Ascending aorta (tissue), 2 donors: ENCODE data around the gene BARX1. TPM values are rescaled to one million over a fixed set of nuclear protein-coding genes. Genes with fewer than 3 reads are reported as not detected.

Experiments used
- DNase-seq, 2 donors: peaks; one replicate each; pipeline ENCODE4 v3.0.0-alpha.2; 2019; ENCODE audit warnings: low spot score in 2 of 2
- H3K27ac ChIP-seq, 2 donors: fragments of 200-600 bp; sonication (generic); one replicate each; pipeline ENCODE4 v1.5.1; 2016 to 2017; ENCODE audit warnings: mild to moderate bottlenecking in 1 of 2
- H3K27me3 ChIP-seq: fragments of 200-600 bp; sonication (generic); one replicate; pipeline ENCODE4 v1.5.1; 2017
- H3K36me3 ChIP-seq, 2 donors: fragments of 200-600 bp; sonication (generic); one replicate each; pipeline ENCODE4 v1.5.1; 2016
- H3K4me1 ChIP-seq, 2 donors: fragments of 200-600 bp; sonication (generic); one replicate each; pipeline ENCODE4 v1.5.1; 2016 to 2017; ENCODE audit warnings: mild to moderate bottlenecking in 1 of 2
- H3K4me3 ChIP-seq, 2 donors: fragments of 200-600 bp; sonication (generic); one replicate each; pipeline ENCODE4 v1.5.1; 2016 to 2017; ENCODE audit warnings: mild to moderate bottlenecking in 1 of 2
- H3K9me3 ChIP-seq, 2 donors: fragments of 200-600 bp; sonication (generic); one replicate each; pipeline ENCODE4 v1.5.1; 2016
- CTCF ChIP-seq, 3 experiments: fragments of 200-600 bp in 2 of 3; fragments of 450-650 bp in 1 of 3; sonication (generic) in 2 of 3; IDR thresholded peaks; one replicate each; pipeline ENCODE4 v1.5.1; 2016 to 2019; ENCODE audit warnings: antibody characterized with exemption in 3 of 3, mild to moderate bottlenecking in 1 of 3, moderate library complexity in 1 of 3
- intact Hi-C: fragments of 100-400 bp; cut with DNase I; formaldehyde crosslinking; loops from one replicate; pipeline ENCODE4 v1.15.1; 2023
- total RNA-seq: library from RNA; depleted of rRNA; stranded (reverse); fragments of >200 nt; gene quantifications from one replicate; pipeline ENCODE4 v1.1.0, GENCODE V29; 2016

BARX1 gene
- total RNA-seq, 1 donor from 2014 or later = not detected

GRCh38 chr9:93960221-93960970 is 5.2 kb upstream of the BARX1 start:
- Histone ChIP-seq H3K27ac (no peak overlapping the region), H3K27me3 (peaks cover 37% of the 10 kb centered on the region), H3K4me1 (peaks cover 4 to 21% of the 10 kb centered on the region in 2 donors), H3K4me3 (peak overlapping the region in 1 of 2 donors; percentile 18), H3K9me3 (no peaks in the 10 kb centered on the region), H3K36me3 (no peaks in the 10 kb centered on the region)
- peak in 1 of 2 donors; percentile 61 for DNase-seq
- intact Hi-C loops = loop anchor here (10.0 kb wide), 1 partner anchor 386 kb away; the partner anchor contains the start of gene PHF2
- no peak for TF ChIP-seq CTCF (IDR thresholded peaks at IDR 0.05)

- no peak for DNase-seq
- no peaks in the 10 kb centered on the region for H3K9me3 ChIP-seq
- H3K4me3 ChIP-seq = no peak overlapping the region
- H3K36me3 ChIP-seq = no peaks in the 10 kb centered on the region
- intact Hi-C loops = loop anchor here (10.0 kb wide), 1 partner anchor 385 kb away; the partner anchor contains the start of gene PHF2
- H3K4me1 ChIP-seq = peaks cover 5 to 22% of the 10 kb centered on the region in 2 donors
- H3K27me3 ChIP-seq = peaks cover 37% of the 10 kb centered on the region
- no peak overlapping the region for H3K27ac ChIP-seq
- no peak for TF ChIP-seq CTCF (IDR thresholded peaks at IDR 0.05)
These were observed 4.6 kb upstream of the BARX1 start for GRCh38 chr9:93959739-93960154.

- TF ChIP-seq CTCF (IDR thresholded peaks at IDR 0.05) = no peak
- Histone ChIP-seq H3K4me1 (peaks cover 7 to 29% of the 10 kb centered on the region in 2 donors), H3K27ac (no peak overlapping the region), H3K4me3 (peak overlapping the region; percentile 35 to 46), H3K9me3 (no peaks in the 10 kb centered on the region), H3K36me3 (no peaks in the 10 kb centered on the region), H3K27me3 (peaks cover 43% of the 10 kb centered on the region)
- no peak for DNase-seq
- intact Hi-C loops = no loop called here
These were observed 3.9 kb upstream of the BARX1 start for GRCh38 chr9:93958819-93959682.

- no peak for TF ChIP-seq CTCF (IDR thresholded peaks at IDR 0.05)
- no peak for DNase-seq
- Histone ChIP-seq H3K4me3 (peak overlapping the region; percentile 35 to 46), H3K9me3 (no peaks in the 10 kb centered on the region), H3K27ac (no peak overlapping the region), H3K27me3 (peaks cover 51% of the 10 kb centered on the region), H3K36me3 (no peaks in the 10 kb centered on the region), H3K4me1 (peaks cover 7 to 36% of the 10 kb centered on the region in 2 donors)
- intact Hi-C loops = no loop called here
These were observed 3.1 kb upstream of the BARX1 start for GRCh38 chr9:93958121-93958818.

GRCh38 chr9:93955981-93956784 is 1.0 kb upstream of the BARX1 start:
- peaks cover 25 to 49% of the 10 kb centered on the region in 2 donors for H3K4me1 ChIP-seq
- intact Hi-C loops = no loop called here
- peak overlapping the region; percentile 55 to 58 for H3K4me3 ChIP-seq
- TF ChIP-seq CTCF (IDR thresholded peaks at IDR 0.05) = no peak
- no peak overlapping the region for H3K27ac ChIP-seq
- H3K9me3 ChIP-seq = no peaks in the 10 kb centered on the region
- no peaks in the 10 kb centered on the region for H3K36me3 ChIP-seq
- no peak for DNase-seq
- peaks cover 65% of the 10 kb centered on the region for H3K27me3 ChIP-seq
